SK-N-SH (cell line): Measurements from ENCODE around the gene MASP1. TPM values are rescaled to one million over a fixed set of nuclear protein-coding genes. Genes with fewer than 3 reads are reported as not detected.

ENCODE experiments used
- CTCF ChIA-PET: fragments of 300-600, 350-600 bp; formaldehyde crosslinking; extraction: SDS; loops from one replicate; lab custom pipeline; 2021; lab: Yijun Ruan, JAX
- POLR2A ChIA-PET: fragments of 350-600 bp; sonication (Branson Sonifier 250); formaldehyde crosslinking; extraction: SDS; loops from one replicate; lab custom pipeline; 2020; ENCODE audit warnings: antibody characterized with exemption, inconsistent platforms; lab: Yijun Ruan, JAX
- DNase-seq: peaks from one replicate; pipeline ENCODE4 v3.0.0; 2012
- H2AFZ ChIP-seq: fragments of 200-600 bp; sonication (generic); 2 replicates; pipeline ENCODE4 v1.8.1; 2016; ENCODE audit warnings: antibody characterized with exemption, mild to moderate bottlenecking, low read depth
- H3F3A ChIP-seq: fragments of 200-600 bp; sonication (generic); replicated peaks from 2 replicates; pipeline ENCODE3; 2016; ENCODE audit warnings: antibody characterized with exemption, mild to moderate bottlenecking; ENCODE audit not compliant: insufficient read depth
- H3K27ac ChIP-seq, 2 experiments: fragments of 200-500 bp in 1 of 2; fragments of 200-600 bp in 1 of 2; sonication (Bioruptor generic) in 1 of 2; sonication (generic), shearing (Covaris generic) in 1 of 2; 2 replicates each; pipeline versions ENCODE4 v1.5.1 to v1.6.1; 2014 to 2016; ENCODE audit warnings: low read depth in 2 of 2, inconsistent platforms in 1 of 2, low read length in 1 of 2, mild to moderate bottlenecking in 1 of 2, mixed read lengths in 1 of 2
- H3K27me3 ChIP-seq: fragments of 200-600 bp; sonication (generic), shearing (Covaris generic); 2 replicates; pipeline ENCODE4 v1.6.1; 2016; ENCODE audit warnings: mixed run types; ENCODE audit not compliant: insufficient read depth
- H3K36me3 ChIP-seq, 2 experiments: fragments of 200-500 bp in 1 of 2; fragments of 200-600 bp in 1 of 2; sonication (Bioruptor generic) in 1 of 2; sonication (generic) in 1 of 2; replicated peaks in 1 of 2; 2 replicates each; pipeline versions ENCODE3 to v1.5.1; 2014 to 2016; ENCODE audit warnings: low read length in 1 of 2, mild to moderate bottlenecking in 1 of 2; ENCODE audit not compliant: insufficient read depth in 2 of 2, control insufficient read depth in 1 of 2
- H3K4me1 ChIP-seq, 2 experiments: fragments of 200-500 bp in 1 of 2; fragments of 200-600 bp in 1 of 2; sonication (Bioruptor generic) in 1 of 2; sonication (generic), shearing (Covaris generic) in 1 of 2; 2 replicates each; pipeline versions ENCODE4 v1.5.1 to v1.6.1; 2014 to 2016; ENCODE audit warnings: low read depth in 1 of 2, low read length in 1 of 2, mixed run types in 1 of 2; ENCODE audit not compliant: insufficient read depth in 2 of 2, control insufficient read depth in 1 of 2
- H3K4me2 ChIP-seq: fragments of 200-600 bp; sonication (generic), shearing (Covaris generic); 2 replicates; pipeline ENCODE4 v1.6.1; 2017; ENCODE audit warnings: mixed run types
- H3K4me3 ChIP-seq, 2 experiments: fragments of 200-500 bp in 1 of 2; fragments of 200-600 bp in 1 of 2; sonication (Bioruptor generic) in 1 of 2; sonication (generic), shearing (Covaris generic) in 1 of 2; 2 replicates each; pipeline versions ENCODE4 v1.5.1 to v1.8.1; 2014 to 2016; ENCODE audit warnings: low read depth in 2 of 2, inconsistent platforms in 1 of 2, low read length in 1 of 2, mild to moderate bottlenecking in 1 of 2, mixed read lengths in 1 of 2, moderate library complexity in 1 of 2
- H3K79me2 ChIP-seq: fragments of 200-600 bp; sonication (generic); 2 replicates; pipeline ENCODE4 v1.8.1; 2017; ENCODE audit warnings: mild to moderate bottlenecking; ENCODE audit not compliant: insufficient read depth
- H3K9ac ChIP-seq: fragments of 200-600 bp; sonication (generic); 2 replicates; pipeline ENCODE4 v1.6.1; 2017; ENCODE audit warnings: mixed run types
- H3K9me2 ChIP-seq: fragments of 200-600 bp; sonication (generic); 2 replicates; pipeline ENCODE4 v1.6.1; 2017; ENCODE audit warnings: mixed run types
- H3K9me3 ChIP-seq: fragments of 200-600 bp; sonication (generic); 2 replicates; pipeline ENCODE4 v1.6.1; 2017; ENCODE audit warnings: mixed run types, mild to moderate bottlenecking, moderate library complexity
- H4K20me1 ChIP-seq: fragments of 200-600 bp; sonication (generic); 2 replicates; pipeline ENCODE4 v1.6.1; 2017; ENCODE audit warnings: mild to moderate bottlenecking, mixed run types; ENCODE audit not compliant: insufficient read depth
- CTCF ChIP-seq: fragments of 200-600 bp; sonication (generic); IDR thresholded peaks from 2 replicates; pipeline ENCODE4 v1.6.1; 2017; ENCODE audit warnings: antibody characterized with exemption, mild to moderate bottlenecking, moderate library complexity
- FOXM1 ChIP-seq: IDR thresholded peaks from 2 replicates; pipeline ENCODE4 v1.4.0; 2012; ENCODE audit warnings: low read depth, mild to moderate bottlenecking
- GABPA ChIP-seq: IDR thresholded peaks from 2 replicates; pipeline ENCODE4 v1.4.0; 2012; ENCODE audit warnings: low read depth, mild to moderate bottlenecking
- MAX ChIP-seq: IDR thresholded peaks from 2 replicates; pipeline ENCODE4 v1.4.0; 2012; ENCODE audit warnings: low read depth
- NRF1 ChIP-seq: IDR thresholded peaks from 2 replicates; pipeline ENCODE4 v1.6.1; 2012; ENCODE audit warnings: low read depth, mild to moderate bottlenecking, low read length
- RAD21 ChIP-seq: IDR thresholded peaks from 2 replicates; pipeline ENCODE4 v1.6.1; 2012; ENCODE audit warnings: mild to moderate bottlenecking, low read length
- RCOR1 ChIP-seq: fragments of 150-350 bp; IDR thresholded peaks from 2 replicates; pipeline ENCODE4 v1.6.1; 2017; ENCODE audit warnings: antibody characterized with exemption, low read length
- REST ChIP-seq: IDR thresholded peaks from 2 replicates; pipeline ENCODE4 v1.6.1; 2012; ENCODE audit warnings: mild to moderate bottlenecking, low read depth, low read length, moderate library complexity
- TAF1 ChIP-seq: IDR thresholded peaks from 2 replicates; pipeline ENCODE4 v1.6.1; 2012; ENCODE audit warnings: low read depth, mild to moderate bottlenecking, low read length, moderate library complexity, borderline replicate concordance
- USF1 ChIP-seq: IDR thresholded peaks from 2 replicates; pipeline ENCODE4 v1.4.0; 2012; ENCODE audit warnings: low read depth, borderline replicate concordance
- WGBS: methylation state at CpG from one replicate; pipeline ENCODE4 v1.1.6; 2017; ENCODE audit warnings: low lambda C conversion rate; 5-methylcytosine and 5-hydroxymethylcytosine counted together
- polyA plus RNA-seq, 3 experiments: library from polyadenylated mRNA; depleted of rRNA; stranded (reverse); fragments of >200 nt; gene quantifications; 2 replicates each; pipeline ENCODE4 v1.2.3, GENCODE V29; 2012

The MASP1 gene
- polyA plus RNA-seq, 1 of the 3 experiments (the other 2 are of a cell fraction): not detected

GRCh38 chr3:187327845-187328244, 36.3 kb upstream of the MASP1 start:
- Histone ChIP-seq H3K9ac (no peak overlapping the region), H3K27me3 (peaks cover 4% of the 10 kb centered on the region; the same call in 1 of the 2 replicates), H3K36me3 (no peaks in the 10 kb centered on the region), H3K4me2 (no peak overlapping the region), H3K9me3 (no peaks in the 10 kb centered on the region), H3F3A (no peaks in the 10 kb centered on the region), H3K9me2 (no peaks in the 10 kb centered on the region), H3K79me2 (no peaks in the 10 kb centered on the region), H2AFZ (no peak overlapping the region)
- CTCF ChIA-PET: interaction anchor here (8.1 kb wide), 1 partner anchor 9 kb away, joined by 54 read pairs; no protein-coding TSS in a partner anchor
- 5% methylated on average over 2 of the region's 2 CpGs for WGBS
- DNase-seq: no peak
- TF ChIP-seq CTCF (no peak), GABPA (no peak), FOXM1 (no peak), RAD21 (no peak), NRF1 (no peak), USF1 (no peak), TAF1 (no peak), MAX (no peak), REST (no peak)
- TF ChIP-seq, all 33 proteins: peak for 0
- Histone ChIP-seq H3K4me3 (no peak overlapping the region), H4K20me1 (no peaks in the 10 kb centered on the region), H3K27ac (no peak overlapping the region), H3K4me1 (no peaks in the 10 kb centered on the region)
- POLR2A ChIA-PET: no interaction called here

- Histone ChIP-seq H2AFZ (no peak overlapping the region), H3K9ac (no peak overlapping the region), H3K36me3 (no peaks in the 10 kb centered on the region), H3K27me3 (peaks cover 4% of the 10 kb centered on the region; the same call in 1 of the 2 replicates), H4K20me1 (no peaks in the 10 kb centered on the region), H3K4me1 (no peaks in the 10 kb centered on the region), H3K4me3 (no peak overlapping the region), H3K79me2 (no peaks in the 10 kb centered on the region), H3K27ac (no peak overlapping the region), H3F3A (no peaks in the 10 kb centered on the region), H3K9me2 (no peaks in the 10 kb centered on the region), H3K9me3 (no peaks in the 10 kb centered on the region), H3K4me2 (no peak overlapping the region)
- CTCF ChIA-PET: interaction anchor here (0.6 to 2.1 kb wide), 3 partner anchors 19 to 354 kb away, joined by 3 to 6 read pairs (median 4); no protein-coding TSS in a partner anchor
- 1% methylated on average over 5 of the region's 5 CpGs for WGBS
- POLR2A ChIA-PET: no interaction called here
- TF ChIP-seq RCOR1 (no peak), USF1 (no peak), GABPA (no peak)
- DNase-seq: no peak
Observed at GRCh38 chr3:187325632-187326031, 34.1 kb upstream of the MASP1 start.
